IPS DF 19.7 (cell line): ENCODE results near the gene SLC7A8.
A peak's percentile ranks its signal among the peaks of the same experiment; 100 is the strongest.

Experiments used
- DNase-seq: peaks from one replicate; pipeline ENCODE4 v3.0.0-alpha.2; 2013; ENCODE audit warnings: low read depth, low spot score

The SLC7A8 gene

GRCh38 chr14:23158779-23159178 lies 24.7 kb downstream of the SLC7A8 start:
- no peak for DNase-seq

DNA sequence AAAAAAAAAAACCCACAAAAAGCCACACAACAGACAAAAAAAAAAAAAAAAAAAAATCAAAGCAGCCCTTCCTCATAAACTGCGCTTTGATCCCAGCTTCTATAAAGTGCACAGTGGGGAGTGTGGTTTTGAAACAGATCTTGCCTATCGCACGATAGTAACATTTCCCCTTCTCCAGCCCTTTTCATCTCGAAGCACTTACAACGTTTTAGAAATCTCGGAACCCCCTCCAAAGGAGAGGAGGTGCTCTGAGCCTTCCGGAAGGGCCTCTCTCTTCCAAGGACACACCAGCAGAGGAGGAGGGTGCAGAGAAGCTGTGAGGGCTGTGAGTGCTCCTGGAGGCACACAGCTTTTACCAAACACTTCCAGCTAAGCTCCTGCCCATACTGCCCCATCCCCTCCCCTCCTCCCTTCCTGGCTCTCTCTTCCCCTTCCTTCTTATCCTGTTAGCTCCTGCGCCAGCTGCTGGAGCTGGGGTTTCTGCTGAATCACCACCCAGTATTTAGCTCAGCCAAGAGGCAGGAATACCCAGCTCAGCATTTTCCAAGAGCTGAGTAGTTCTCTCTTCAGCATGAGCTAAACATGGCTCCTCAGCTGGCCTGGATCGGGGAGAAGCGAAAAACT lies 28.4 kb downstream of the SLC7A8 start:
- DNase-seq: peak; percentile 75

DNA sequence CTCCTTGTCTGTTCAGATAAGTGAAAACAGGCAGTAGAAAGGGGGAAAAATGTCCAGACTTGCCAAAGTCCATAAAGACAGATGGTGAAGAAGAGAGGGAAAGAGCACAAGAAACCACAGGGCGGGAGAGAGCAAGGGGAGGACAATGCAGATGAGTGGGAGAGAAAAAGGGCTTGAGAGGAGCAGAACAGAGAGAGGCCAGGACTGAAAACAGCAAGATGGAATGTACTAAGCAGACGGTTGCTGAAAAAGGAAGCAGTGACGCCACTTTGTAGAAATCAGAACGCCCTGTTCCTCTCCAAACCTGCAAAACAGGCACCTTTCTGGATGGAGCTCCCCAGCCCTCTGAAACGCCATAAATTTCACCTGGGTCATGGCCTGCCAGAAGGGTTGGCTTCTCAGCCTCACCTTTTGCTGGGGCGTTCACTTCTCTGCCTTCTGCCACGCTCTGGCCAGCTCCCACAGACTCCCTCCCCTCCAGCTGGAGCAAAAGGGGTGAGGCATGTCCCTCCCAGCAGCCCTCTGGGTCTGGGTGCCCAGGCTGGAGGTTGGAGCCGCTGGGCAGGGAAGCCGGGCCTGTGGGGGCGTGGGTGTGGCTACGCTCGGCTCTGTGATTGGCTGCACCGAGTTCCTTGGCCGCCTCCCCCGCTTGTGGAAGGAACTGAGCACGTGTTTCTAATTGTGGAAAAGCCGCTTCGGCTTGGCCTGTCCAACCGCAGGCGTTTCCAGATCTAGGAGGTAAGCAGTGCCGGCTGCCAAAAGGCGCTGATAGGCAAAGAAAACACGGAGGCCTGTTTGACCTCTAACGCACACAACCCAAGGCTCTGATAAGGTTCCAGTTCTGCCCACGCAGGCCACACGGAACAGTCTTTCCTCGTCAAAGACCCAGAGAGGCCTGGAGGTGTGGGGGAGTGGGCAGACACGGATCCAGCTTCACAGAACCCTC lies 29.3 kb downstream of the SLC7A8 start:
- no peak for DNase-seq

DNA sequence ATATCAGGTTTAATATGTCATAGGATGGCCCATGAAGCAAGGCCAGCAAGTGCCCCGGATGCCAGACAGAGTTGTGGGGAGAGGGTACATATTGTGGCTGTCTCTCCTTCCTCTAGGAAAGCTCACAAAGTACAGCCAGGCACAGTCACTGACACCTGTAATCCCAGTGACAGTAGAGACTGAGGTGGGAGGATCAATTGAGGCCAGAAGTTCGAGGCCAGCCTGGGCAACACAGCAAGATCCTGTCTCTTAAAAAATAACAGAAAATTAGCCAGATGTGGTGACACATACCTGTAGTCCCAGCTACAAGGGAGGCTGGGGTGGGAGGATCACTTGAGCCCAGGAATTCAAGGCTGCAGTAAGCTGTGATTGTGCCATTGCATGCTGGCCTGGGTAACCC lies 32.1 kb downstream of the SLC7A8 start:
- no peak for DNase-seq

- DNase-seq: no peak
These were observed 33.7 kb downstream of the SLC7A8 start for GRCh38 chr14:23149745-23150144.

- DNase-seq: no peak
These were observed 34.7 kb downstream of the SLC7A8 start for GRCh38 chr14:23148591-23149249.

DNA sequence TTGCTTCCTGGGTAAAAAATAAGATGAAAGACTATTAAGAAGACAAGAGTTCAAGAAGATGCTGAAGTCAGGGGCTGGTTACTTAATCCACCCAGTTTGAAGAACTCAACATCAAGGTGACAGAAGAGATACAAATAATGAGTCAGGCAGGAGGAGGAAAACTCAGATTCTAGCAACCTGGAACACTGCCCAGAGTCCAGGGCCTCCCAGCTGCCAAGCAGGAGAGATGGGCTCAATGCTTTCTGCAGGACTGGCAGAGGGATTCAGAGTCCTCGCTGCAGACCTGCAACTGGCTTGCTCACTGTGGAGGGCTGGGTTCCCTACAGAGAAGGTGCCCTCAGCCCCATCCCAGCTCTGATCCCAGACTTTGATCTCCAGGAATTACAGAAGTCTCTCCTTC lies 35.8 kb downstream of the SLC7A8 start:
- DNase-seq: no peak

GRCh38 chr14:23146980-23147379 lies 36.5 kb downstream of the SLC7A8 start:
- no peak for DNase-seq

DNA sequence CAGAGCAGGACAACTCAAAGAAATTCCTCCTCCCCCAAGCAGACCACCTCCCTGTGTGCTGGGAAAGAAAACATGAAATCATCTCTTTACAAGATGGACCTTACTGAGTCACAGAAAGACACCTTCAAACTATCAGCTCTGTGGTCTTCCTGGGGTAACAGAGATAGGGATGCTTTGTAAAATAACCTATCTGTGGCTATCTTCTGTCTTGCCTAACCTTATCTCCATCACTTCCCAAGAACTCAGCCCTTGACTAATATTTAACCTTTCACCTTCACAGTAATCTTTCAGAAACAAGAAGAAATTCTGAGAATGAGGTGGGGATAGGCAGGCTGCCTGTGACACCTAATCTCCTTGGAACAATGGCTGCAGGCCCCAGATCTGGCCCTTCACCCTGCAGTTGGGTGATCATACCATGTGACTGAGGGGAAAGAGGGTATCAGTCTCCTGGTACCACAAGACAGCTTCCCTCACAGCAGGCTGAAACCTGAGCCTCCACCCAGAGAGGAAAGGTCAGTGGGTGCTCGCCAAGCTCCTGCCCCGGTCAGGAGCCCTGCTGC lies 37.0 kb downstream of the SLC7A8 start:
- DNase-seq: no peak

DNA sequence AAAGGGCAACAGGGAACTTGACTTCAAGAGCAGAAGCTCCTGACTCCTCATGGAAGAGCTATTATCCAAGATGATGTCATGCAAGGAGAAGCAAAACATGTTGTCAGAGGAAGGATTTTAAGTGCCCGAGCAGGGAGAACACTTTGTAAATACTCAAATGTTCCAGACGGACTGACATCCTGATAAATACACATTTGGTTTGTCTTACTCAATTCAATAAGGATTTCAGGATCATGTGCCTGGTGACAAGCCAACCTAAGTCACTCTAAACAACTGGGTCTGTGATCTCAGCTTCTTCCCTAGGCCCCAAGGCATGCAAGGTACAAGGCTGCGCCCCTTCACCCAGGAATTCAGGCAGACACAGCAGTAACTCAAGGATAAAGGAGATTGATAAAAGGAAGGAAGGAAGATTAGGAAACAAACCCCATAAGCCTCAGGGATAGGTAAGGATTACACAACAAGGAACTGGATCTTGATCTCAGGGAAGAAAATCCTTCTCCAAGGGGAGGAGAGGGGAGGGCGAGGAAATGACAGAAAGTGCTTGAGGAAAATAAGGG lies 37.6 kb downstream of the SLC7A8 start:
- DNase-seq: no peak

- no peak for DNase-seq
These were observed 39.5 kb downstream of the SLC7A8 start for GRCh38 chr14:23143911-23144310.

DNA sequence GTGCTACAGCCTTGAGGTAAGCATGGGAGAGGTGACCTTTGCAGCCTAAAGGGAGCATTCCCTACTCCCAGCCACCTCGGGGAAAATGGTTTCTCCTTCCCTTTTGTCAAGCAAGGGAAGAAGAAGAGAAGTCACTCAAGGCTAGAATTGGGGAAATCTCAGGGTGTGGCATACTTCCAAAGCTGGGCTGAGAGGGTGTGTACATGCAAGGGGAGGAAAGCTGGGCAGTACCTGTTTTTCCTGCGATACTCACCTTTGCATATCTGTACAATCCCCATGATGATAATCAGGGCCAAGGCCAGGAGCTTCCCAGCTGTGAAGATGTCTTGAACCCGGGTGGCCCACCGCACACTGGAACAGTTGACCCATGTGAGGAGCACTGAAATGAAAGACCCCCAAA lies 40.6 kb downstream of the SLC7A8 start:
- no peak for DNase-seq

GRCh38 chr14:23141706-23142444 lies 41.6 kb downstream of the SLC7A8 start:
- DNase-seq: no peak

DNA sequence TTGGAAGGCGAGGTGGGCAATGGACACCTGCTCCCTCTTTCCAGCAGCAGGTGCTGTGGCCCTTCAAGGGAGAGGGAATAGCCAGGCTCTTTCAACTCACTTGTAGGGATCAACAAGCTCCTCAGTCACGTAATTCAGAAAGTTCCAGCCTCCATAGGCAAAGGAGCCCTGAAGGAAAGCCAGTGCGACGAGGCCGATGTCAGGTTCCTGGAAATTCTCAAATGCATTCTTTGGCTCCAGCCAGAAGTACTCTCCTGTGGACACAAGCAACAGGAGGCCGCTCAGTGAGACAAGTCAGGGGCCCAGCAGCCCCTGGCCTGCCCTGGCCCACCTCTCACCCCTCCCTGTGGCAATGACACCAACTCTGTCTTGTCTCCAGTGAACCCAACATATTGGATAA lies 43.1 kb downstream of the SLC7A8 start:
- no peak for DNase-seq

DNA sequence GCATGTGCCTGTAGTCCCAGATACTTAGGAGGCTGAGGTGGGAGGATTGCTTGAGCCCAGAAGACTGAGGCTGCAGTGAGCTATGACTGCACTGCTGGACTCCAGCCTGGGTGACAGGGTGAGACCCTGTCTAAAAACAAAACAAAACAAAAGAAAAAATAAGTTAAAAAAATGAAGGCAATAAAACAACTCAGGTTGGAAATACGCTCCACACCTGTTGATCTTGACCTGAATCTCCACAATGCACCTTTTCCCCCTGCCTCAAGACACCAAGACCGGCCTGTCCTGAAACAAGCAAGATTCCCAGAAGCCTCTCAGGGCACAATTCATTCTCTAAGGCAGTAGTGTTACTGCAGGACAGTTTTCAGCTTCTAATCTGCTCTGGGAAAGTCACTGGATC lies 43.6 kb downstream of the SLC7A8 start:
- no peak for DNase-seq

DNA sequence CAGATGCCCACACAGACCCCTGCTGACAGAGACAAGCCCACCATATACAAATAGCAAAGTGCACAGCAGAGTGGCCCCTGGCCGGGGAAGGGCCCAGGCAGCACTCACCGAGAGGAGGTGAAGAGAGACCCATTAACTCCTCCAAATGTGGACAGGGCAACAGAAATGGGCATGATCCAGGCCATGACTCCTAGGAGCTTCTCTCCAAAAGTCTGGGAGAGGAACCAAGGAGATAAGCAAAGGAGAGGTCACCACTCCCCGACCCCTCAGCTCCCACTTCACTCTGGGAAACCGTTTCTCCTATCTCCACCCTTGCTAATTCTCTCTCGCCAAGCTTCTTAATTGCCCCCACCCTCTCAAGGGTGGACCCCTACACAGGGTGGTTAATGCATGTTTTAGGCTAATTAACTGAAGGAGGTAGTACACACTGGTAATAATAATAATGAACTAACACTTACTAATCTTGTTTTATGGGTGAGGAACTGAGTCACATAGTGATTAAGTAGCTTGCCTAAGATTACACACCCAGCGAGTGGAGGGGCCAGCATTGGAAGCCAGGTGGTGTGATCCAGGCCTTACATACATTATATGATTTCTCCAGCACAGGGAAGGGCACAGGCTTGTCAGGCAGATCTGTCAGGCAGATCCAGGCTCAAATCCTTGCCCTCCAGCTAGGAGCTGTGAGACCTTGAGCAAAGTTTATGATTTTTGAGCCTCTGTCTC lies 45.5 kb downstream of the SLC7A8 start:
- DNase-seq: no peak

DNA sequence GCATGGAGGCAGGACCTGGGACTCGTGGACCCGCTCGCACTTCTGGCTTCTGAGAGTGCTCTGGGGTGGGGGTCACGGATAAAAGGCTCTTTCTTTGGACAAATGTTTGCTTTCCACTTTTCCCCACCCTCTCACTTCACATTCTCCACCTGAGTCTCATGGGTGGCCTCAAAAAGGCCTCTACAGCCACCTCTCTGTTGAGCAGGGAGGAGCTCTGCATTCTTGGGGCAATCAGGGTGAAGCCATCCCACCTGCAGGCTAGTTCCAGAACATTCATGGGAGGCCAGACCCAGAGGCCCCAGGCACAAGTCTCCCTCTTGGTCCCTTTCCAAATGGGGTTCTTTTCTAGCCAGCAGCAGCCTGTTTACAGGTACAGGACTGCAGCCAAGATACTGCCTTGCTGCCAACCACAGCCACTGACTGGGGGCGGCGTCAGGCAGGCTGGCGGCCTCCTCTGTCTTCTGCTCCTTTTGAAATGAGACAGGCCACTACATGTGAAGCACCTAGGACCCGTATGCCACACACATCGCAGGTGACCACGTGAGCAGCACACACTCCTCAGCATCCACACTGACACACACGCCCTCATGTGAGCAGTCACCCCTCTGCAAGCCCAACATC lies 46.2 kb downstream of the SLC7A8 start:
- DNase-seq: no peak

- DNase-seq: no peak
These were observed 46.8 kb downstream of the SLC7A8 start for GRCh38 chr14:23136566-23137133.

GRCh38 chr14:23132970-23133369 lies 50.5 kb downstream of the SLC7A8 start:
- DNase-seq: no peak

GRCh38 chr14:23131482-23131881 lies 52.0 kb downstream of the SLC7A8 start:
- DNase-seq: no peak
